Peyer's patch (tissue), 4 donors: ENCODE results near the gene NARF. TPM values are rescaled to one million over a fixed set of nuclear protein-coding genes. Genes with fewer than 3 reads are reported as not detected.

Experiments
- DNase-seq, 3 donors: peaks; one replicate each; pipeline ENCODE4 v3.0.0-alpha.2; 2017 to 2019
- H3K27ac ChIP-seq, 4 donors: fragments of 200-600 bp; sonication (generic); one replicate each; pipeline ENCODE4 v1.5.1; 2016 to 2019
- H3K27me3 ChIP-seq, 2 donors: fragments of 200-600 bp; sonication (generic); one replicate each; pipeline ENCODE4 v1.5.1; 2019
- H3K36me3 ChIP-seq, 3 donors: fragments of 200-600 bp; sonication (generic); one replicate each; pipeline ENCODE4 v1.5.1; 2016 to 2019
- H3K4me1 ChIP-seq, 4 donors: fragments of 200-600 bp; sonication (generic); one replicate each; pipeline ENCODE4 v1.5.1; 2016 to 2019
- H3K4me3 ChIP-seq, 4 donors: fragments of 200-600 bp; sonication (generic); 1 replicate in 3 of 4; 2 replicates in 1 of 4; pipeline ENCODE4 v1.5.1; 2016 to 2019; ENCODE audit warnings: mild to moderate bottlenecking in 1 of 4
- H3K9me3 ChIP-seq, 4 donors: fragments of 200-600 bp; sonication (generic); one replicate each; pipeline ENCODE4 v1.5.1; 2016 to 2019; ENCODE audit warnings: mild to moderate bottlenecking in 1 of 4
- POLR2A ChIP-seq, 2 donors: fragments of 450-650 bp; IDR thresholded peaks; one replicate each; pipeline ENCODE4 v1.5.1; 2017; ENCODE audit warnings: antibody characterized with exemption in 2 of 2, mild to moderate bottlenecking in 2 of 2, moderate library complexity in 2 of 2
- total RNA-seq, 4 donors: library from RNA; depleted of rRNA; stranded (reverse); fragments of >200 nt; gene quantifications; one replicate each; pipeline ENCODE4 v1.1.0, GENCODE V29; 2016
- TF ChIP-seq, protein P1 (sequence below), 6 experiments: fragments of 450-650 bp in 4 of 6; fragments of 200-600 bp in 2 of 6; sonication (generic) in 1 of 6; IDR thresholded peaks; one replicate each; pipeline ENCODE4 v1.5.1; 2017 to 2019; ENCODE audit warnings: antibody characterized with exemption in 6 of 6, mild to moderate bottlenecking in 3 of 6, moderate library complexity in 1 of 6

Gene NARF
- total RNA-seq, 4 donors from 2014 or later, result 31.9 to 81.7 (median 52.0) TPM

DNA sequence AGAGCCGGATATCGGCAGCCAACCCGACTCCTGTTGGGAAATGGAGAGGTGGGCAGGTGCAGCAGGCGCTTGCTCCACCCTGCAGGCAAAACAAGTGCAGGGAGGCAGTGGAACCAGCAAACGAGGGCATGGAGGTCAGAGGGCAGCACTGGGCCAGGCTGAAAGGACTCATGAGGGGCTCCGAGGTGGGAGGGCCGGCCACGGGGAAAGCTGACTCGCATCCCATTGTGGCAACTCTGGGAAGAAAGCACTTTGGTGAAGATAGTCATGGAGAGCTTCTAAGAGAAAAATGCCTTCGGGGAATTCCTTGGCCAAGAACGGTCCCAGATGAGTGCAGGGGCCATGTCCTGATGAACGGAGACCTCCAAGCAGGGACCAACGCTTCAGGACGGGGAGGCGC is 12.4 kb upstream of the NARF start:
- Histone ChIP-seq H3K27me3 (no peaks in the 10 kb centered on the region), H3K9me3 (no peaks in the 10 kb centered on the region), H3K36me3 (peaks cover 0 to 48% (median 0%) of the 10 kb centered on the region in 3 donors), H3K4me3 (no peak overlapping the region), H3K4me1 (peaks cover 0 to 34% (median 14%) of the 10 kb centered on the region in 4 donors), H3K27ac (peak overlapping the region in 1 of 4 donors; percentile 31)
- TF ChIP-seq, protein P1, sequence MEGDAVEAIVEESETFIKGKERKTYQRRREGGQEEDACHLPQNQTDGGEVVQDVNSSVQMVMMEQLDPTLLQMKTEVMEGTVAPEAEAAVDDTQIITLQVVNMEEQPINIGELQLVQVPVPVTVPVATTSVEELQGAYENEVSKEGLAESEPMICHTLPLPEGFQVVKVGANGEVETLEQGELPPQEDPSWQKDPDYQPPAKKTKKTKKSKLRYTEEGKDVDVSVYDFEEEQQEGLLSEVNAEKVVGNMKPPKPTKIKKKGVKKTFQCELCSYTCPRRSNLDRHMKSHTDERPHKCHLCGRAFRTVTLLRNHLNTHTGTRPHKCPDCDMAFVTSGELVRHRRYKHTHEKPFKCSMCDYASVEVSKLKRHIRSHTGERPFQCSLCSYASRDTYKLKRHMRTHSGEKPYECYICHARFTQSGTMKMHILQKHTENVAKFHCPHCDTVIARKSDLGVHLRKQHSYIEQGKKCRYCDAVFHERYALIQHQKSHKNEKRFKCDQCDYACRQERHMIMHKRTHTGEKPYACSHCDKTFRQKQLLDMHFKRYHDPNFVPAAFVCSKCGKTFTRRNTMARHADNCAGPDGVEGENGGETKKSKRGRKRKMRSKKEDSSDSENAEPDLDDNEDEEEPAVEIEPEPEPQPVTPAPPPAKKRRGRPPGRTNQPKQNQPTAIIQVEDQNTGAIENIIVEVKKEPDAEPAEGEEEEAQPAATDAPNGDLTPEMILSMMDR (IDR thresholded peaks at IDR 0.05), result no peak
- TF ChIP-seq POLR2A (IDR thresholded peaks at IDR 0.05), result no peak
- no peak for DNase-seq

DNA sequence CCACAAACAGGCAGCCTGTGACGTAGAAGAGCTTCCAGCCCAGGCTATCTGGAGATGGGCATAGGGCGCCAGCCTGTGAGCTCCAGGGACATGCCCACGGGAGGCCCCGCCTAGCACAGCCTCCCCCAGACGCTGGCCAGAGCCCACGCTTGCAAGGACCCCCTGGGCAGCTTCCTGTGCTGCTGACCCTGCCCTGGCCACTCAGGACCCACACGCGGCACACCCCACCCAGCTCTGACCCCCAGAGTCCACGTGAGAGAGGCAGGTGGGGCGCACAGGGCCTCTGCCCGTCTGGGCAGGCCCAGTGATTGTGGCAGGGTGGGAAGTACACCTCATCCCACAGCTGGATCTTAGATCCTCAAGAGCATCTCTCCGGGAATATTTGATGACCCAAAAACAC is 11.9 kb upstream of the NARF start:
- Histone ChIP-seq H3K27ac (peak overlapping the region in 1 of 4 donors; percentile 26), H3K4me1 (peaks cover 0 to 29% (median 15%) of the 10 kb centered on the region in 4 donors), H3K4me3 (no peak overlapping the region), H3K9me3 (no peaks in the 10 kb centered on the region), H3K27me3 (no peaks in the 10 kb centered on the region), H3K36me3 (peaks cover 0 to 47% (median 0%) of the 10 kb centered on the region in 3 donors)
- DNase-seq, result no peak
- no peak for TF ChIP-seq POLR2A (IDR thresholded peaks at IDR 0.05)
- TF ChIP-seq, protein P1 (IDR thresholded peaks at IDR 0.05), result no peak

DNA sequence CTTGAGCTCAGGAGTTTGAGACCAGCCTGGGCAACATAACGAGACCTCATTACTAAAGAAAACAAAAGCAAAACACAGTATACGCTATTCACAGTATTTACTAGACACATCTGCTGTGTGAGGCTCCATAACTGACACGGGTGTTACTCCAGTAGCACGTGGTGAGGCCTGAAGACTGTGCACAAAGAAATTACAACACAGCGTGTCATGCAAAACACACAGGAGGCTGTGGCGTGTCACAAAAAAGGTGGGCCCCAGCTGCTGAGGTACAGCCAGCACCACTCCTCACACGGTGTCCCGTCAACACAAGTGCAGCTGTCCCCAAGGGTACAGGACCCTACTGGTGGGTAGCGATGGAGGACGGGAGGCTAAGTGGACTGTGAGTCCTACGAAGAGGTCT is 10.7 kb upstream of the NARF start:
- Histone ChIP-seq H3K9me3 (no peaks in the 10 kb centered on the region), H3K4me3 (no peak overlapping the region), H3K4me1 (peaks cover 0 to 23% (median 15%) of the 10 kb centered on the region in 4 donors), H3K27ac (peak overlapping the region in 1 of 4 donors; percentile 65), H3K36me3 (peaks cover 0 to 36% (median 0%) of the 10 kb centered on the region in 3 donors), H3K27me3 (no peaks in the 10 kb centered on the region)
- TF ChIP-seq, protein P1 (IDR thresholded peaks at IDR 0.05), result no peak
- no peak for TF ChIP-seq POLR2A (IDR thresholded peaks at IDR 0.05)
- DNase-seq, result no peak

DNA sequence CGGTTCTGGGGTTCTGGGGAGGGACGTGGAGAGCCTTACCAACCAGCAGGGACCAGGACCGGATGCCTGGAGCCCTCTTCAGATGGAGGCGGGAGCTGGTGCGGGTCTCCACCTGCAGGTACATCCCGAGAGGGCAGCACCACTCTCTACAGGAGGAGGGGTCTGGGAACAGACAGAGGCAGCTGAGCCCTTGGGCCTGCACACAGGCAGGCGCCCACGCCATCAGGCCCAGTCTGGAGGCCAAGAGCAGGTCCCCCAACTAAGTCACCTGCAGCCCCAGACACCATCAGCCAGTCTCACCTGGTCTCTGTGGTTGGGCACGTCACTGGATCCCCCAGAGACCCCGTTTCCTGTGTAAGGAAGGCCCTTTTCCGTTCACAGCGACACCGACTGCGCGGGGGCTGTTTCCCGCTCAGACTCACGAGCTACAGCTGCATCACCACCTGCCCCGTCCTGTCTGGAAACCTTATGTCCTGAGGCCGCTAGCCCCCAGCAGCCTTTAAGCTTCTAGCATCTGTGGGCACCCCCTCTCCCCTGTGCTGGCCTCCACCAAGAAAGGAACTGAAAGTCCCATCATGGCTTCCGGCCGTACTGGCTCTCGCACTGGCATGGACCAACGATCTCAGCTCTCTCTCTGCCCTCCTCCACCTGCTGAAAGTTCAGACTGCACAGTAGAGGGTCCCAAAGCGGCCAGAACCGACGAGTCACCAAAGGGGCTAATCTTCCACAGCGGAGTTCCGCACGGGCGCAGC is 9.2 kb upstream of the NARF start:
- TF ChIP-seq, protein P1 (IDR thresholded peaks at IDR 0.05), result no peak
- no peak for TF ChIP-seq POLR2A (IDR thresholded peaks at IDR 0.05)
- H3K27me3 ChIP-seq, result no peaks in the 10 kb centered on the region
- H3K36me3 ChIP-seq, result peaks cover 0 to 23% (median 0%) of the 10 kb centered on the region in 3 donors
- H3K9me3 ChIP-seq, result no peaks in the 10 kb centered on the region
- peak; percentile 57 to 98 (median 96) for DNase-seq
- H3K4me3 ChIP-seq, result peak overlapping the region; percentile 72 to 98 (median 86)
- peaks cover 0 to 23% (median 15%) of the 10 kb centered on the region in 4 donors for H3K4me1 ChIP-seq
- H3K27ac ChIP-seq, result peak overlapping the region; percentile 87 to 100 (median 92)

DNA sequence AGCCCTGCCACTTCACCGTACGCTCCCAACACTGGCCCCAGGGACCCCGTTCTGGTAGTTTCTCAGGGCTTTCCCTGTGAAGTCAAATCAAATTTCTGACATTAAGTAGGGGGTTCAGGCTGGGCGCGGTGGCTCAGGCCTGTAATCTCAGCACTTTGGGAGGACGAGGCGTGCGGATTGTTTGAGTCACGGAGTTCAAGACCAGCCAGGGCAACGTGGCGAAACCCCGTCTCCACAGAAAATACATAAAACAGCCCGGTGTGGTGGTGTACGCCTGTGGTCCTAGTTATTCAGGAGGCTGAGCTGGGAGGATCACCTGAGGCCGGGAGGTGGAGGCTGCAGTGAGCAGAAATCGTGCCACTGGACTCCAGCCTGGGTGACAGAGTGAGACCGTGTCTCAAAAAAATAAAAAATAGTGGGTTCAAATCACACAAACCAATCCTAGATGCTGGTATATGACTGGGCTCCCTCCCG is 8.6 kb upstream of the NARF start:
- TF ChIP-seq, protein P1 (IDR thresholded peaks at IDR 0.05), result no peak
- TF ChIP-seq POLR2A (IDR thresholded peaks at IDR 0.05), result no peak
- peaks cover 0 to 17% (median 0%) of the 10 kb centered on the region in 3 donors for H3K36me3 ChIP-seq
- peak overlapping the region; percentile 87 to 100 (median 92) for H3K27ac ChIP-seq
- H3K9me3 ChIP-seq, result no peaks in the 10 kb centered on the region
- peaks cover 0 to 23% (median 15%) of the 10 kb centered on the region in 4 donors for H3K4me1 ChIP-seq
- H3K27me3 ChIP-seq, result no peaks in the 10 kb centered on the region
- H3K4me3 ChIP-seq, result peak overlapping the region; percentile 72 to 98 (median 86)
- DNase-seq, result peak in 1 of 3 donors; percentile 43
